ENCODE results near the gene RAB4A.

Gene RAB4A, protein sequence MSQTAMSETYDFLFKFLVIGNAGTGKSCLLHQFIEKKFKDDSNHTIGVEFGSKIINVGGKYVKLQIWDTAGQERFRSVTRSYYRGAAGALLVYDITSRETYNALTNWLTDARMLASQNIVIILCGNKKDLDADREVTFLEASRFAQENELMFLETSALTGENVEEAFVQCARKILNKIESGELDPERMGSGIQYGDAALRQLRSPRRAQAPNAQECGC

DNA sequence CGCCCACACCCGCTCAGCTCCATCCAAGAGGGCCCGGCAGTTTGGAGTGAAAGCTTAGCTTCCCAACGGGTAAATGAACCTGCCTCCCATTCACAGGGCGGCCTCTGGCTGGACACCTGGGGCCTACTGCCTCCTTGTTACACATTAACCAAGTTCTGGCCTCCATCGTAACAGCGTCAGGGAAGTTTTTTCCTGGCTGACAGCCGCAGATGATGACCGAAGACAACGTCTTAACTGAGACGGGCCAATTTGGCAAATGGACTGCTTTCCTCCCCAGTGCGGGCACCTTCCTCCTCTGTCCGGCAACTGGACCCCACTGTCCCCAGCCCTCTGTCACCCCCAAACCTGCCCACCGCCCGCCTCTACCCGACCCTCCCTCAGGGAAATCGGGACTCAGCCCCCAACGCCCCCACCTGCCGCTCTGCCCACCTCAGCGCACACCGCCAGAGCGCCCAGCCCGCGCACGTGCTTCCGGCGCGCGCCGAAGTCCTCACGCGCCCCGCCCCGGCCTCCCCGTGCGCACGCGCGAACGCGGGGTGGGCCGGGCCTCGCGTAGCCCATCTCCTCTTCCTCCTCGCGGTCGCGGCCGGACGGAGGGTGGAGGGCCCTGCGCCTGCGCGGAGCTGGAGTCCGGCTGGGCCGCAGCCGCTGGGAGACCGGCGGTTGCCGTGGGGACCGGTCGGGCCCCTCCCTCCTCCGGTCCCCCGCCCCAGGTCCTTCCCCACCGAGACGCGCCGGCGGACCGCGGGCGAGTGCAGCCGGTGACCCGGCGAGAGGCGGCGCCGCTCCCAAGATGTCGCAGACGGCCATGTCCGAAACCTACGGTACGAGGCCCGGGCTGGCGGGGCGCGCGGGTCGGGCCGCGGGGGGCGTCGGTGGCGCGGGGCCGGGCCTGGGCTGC, at the start of gene RAB4A:
Gene RAB4A (plus strand): TSS at position 565 of the 901 bp plus-strand sequence. CDS start 229 bp downstream, at position 794.
- peak; percentile 75 for DNase-seq

DNA sequence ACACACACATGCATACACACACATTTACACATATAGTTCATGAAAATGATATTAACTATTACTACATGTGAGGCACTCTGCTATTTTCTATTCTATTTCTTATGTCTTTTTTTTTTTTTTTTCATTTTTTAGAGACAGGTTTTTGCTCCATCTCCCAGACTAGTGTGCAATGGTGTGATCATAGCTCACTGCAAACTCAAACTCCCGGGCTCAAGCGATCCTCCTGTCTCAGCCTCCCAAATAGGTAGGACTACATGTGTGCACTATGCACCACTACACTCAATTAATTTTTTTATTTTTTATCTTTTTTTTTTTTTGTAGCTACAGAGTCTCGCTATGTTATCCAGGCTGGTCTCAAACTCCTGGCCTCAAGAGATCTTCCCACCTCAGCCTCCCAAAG, 48.8 kb upstream of the RAB4A start:
- DNase-seq, result no peak

DNA sequence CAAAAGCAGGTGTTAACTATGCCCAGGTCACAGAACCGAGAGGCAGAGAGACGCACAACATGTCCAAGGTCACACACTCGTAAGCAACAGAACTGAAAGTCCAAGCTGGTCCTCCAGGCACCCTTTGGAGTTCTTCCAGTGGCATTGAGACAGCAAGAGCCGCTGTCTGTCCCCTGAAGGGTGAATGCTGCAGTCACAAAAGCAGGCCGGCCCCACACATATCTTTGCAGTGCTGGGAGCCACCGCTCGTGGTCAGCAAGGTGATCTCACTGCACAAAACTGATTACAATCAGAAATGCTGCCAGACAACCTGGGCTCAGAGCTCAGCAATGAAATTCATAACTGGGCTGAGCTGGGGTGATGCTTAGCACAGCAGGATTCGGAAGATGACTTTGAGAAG, 47.4 kb upstream of the RAB4A start:
- no peak for DNase-seq

DNA sequence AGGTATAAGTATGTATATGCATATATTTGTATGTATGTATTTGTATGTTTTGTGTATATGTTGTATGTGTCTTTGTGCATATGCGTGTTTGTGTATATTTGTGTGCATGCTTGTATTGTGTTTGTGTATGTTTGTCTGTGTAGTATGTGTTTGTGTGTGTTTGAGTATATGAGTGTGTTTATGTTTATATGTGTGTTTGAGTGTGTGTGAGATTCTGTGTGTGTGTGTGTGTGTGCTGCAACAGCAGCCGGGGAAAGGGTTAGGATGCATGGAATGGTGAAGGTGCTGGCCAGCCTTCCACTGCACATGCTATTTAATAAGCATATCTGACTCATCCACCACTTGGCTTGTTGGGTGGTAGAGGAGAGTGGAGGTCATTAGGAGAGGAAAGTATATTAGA, 46.6 kb upstream of the RAB4A start:
- DNase-seq, result no peak

DNA sequence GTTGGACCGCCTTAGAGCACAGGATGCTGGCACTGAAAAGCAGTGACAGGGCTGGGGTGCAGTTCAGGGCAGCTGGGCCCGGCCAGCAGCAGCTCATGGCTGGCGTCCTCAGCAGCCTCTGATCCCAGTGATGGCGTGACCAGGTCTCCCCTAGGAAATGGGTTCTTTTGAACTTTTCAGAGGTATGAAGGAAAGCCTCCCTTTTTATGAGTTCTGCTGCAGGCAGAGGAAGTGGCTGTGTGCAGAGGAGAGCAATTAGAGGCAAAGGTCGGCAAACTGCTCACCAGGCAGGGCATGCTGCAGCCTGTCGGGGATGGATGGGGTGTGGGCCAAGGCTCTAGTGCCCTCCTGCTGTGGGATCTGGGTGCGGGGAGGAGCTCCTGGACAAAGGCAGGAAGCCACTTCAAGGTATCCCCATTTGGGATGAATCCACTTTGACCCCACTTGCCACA, 45.6 kb upstream of the RAB4A start:
- DNase-seq, result no peak

DNA sequence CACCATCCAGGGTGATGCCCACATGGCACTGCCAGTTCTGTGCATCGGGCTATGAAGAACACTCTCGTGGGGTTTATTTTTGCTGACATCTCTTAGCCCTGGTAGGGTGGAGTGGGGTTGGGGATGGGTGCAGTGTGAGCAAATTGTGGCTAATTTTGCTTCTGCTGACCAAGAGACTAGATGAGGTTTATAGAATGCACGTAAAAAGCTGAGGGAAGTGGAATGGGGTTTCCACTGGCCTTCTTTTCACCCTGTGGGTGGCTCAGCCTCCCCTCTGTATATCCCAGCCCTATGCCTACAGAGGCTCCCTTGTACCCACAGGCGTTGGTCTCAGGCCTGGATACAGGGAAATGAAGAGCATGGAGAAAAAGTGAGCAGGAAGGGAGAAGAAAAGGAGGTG, 44.1 kb upstream of the RAB4A start:
- DNase-seq, result no peak

DNA sequence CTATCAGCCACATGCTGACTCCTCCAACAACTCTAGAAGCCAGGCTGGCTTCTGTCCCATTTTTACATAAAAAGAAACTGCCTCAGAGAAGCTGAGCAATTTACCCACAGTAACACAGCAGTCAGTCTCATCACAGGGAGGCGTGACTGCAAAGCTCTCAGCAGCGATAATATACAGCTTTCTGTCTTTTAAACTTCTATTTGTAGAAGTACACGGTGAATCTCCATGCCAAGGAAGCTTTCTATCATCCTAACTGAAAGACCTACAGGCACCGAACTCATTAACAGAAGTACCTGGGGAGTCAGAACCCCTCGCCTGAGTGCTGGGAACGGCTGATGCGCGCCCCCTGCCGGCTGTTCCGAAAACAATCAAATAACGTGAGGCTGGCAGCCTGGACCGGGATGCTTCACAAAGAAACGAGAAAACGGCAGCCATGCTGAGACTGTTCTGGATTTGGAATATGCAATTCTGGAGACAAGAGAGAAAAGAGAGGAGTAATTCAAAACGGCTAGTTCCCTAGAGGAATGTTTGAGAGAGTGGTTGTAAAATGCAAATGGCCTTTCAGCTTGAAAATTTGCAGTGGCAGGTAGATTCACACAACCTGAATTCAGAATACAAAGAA, 43.5 kb upstream of the RAB4A start:
- peak; percentile 81 for DNase-seq

DNA sequence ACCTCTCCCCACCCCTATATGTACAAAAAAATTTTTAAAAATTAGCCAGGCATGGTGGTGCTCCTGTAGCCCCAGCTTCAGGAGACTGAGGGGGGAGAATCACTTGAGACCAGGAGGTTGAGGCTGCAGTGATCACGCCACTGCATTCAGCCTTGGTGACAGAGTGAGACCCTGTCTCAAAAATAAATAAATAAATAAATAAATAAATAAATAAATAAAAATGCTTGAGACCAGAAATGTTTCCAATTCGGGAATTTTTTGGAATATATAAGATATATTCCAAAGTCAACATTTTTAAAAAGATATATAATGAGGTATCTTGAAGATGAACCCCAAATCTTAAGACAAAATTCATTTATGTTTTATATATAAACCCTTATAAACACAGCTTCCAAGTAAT, 42.4 kb upstream of the RAB4A start:
- no peak for DNase-seq

DNA sequence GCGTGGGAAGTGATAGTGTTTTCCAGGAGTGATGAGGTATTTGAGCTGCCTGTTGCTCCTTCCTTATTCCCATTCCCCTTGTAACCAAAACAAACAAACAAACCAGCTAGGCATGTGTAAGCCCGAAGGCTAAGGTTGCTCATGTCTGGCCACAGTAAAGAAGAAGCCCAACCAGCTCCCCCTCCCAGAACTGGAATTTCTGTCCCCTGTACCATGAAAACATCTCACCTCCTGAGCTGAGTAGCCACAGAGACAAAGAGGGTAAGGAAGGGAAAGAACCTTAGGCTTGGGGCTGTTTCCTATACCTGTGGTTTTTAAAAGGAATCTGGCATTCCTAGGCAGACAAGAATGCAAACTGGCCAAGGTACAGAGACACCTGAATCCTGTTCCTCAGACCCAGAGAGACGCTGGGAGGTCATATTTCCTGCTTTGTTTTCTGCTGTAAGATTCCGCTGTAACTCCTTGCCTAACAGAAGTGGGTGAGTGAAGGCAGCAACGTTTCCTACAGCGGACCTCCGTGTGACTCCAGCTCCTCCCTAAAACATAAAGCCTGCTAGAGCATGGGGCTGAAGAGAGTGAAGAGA, 41.7 kb upstream of the RAB4A start:
- DNase-seq, result no peak

DNA sequence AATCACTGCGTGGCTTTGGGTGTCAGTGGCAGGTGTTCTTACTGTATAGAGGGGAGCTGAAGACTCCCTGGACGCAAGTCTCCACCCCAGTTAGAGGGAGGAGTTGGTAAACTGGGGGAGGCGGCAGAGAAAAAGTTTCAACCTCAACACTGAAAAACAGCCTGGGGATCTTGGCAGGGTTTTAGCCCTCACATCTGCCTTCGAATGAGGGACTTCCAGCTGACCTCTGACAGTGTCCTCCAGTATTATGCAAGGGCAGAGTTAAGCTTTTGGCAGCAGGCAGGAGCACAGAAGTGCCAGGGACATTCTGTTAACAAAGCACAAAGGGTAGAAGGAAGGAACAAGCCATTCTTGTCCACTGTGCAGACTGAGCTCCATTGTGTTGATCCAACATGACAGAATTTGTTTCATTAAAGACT, 41.2 kb upstream of the RAB4A start:
- DNase-seq, result no peak

DNA sequence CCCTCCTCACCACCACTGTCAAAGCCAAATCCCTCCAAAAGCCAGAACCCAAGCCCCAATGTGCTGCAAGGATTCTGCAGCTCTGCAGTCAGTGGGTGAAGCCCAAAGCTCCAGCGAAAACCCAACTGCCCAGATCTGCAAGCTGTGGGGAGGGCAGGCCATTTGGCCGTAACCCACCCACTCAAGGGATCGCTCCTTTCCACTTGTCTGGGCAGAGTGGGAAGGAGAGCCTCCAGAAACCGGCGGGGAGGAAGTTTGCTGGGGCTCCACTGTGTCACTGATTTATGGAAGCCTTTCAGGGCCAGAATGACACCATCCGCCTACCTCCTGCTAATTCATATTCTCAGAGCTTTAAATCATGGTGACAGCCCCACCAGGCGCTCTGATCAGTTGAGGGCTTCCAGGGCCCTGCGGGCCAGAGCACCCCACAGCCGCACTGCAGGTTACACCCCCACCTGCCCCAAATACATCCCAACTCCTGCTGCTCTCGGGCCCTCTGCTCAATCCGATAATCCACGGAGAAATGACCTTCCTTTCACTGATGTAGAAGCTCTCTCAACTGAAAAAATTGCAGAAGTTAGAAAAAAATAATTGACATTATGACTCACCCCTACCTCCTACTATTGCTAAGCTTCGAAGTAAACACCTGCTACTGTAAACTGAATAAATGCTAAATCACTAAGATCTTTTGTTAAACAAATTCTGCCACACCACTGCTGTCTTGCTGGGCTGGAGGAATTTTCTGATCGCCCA, 40.6 kb upstream of the RAB4A start:
- DNase-seq, result no peak

DNA sequence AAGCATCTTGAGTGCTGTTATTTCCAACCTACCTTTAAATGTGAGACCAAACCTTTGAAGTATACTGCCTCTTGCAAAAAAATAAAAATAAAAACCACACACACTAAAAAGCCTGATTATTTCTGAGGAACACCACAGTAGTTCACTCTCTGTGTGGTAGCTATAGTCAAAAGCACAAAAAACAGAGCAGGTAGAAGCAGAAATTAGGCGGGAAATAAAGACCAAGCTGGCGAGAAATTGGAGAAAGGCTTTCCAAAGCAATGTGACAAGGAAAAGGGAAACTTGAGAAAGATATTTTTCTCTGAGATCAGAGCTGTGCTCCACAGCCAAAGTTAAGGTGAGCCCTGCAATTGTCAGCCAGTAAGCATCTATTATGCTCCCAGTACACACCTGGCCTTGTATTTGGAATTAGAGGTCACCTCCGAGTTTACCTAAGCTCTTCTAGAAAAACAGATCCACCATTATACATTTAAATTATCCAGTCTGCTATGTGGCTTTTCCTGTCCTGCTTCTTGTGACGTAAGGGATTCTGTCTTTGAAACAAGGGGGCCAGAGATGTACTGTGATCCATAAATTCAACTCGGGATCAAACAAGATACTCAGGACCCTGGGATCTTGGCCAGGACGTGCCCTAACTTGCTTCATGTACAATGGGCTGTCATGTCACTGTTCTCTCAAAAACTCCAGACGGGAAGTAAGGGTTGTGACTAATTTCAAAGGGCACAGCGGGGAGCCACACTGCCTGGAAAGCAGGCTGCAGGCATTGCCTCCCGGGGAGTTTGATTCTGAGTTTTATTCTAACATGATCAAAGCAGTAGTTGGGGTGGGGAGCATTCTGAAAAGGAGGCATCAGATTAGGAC, 39.8 kb upstream of the RAB4A start:
- DNase-seq, result no peak

DNA sequence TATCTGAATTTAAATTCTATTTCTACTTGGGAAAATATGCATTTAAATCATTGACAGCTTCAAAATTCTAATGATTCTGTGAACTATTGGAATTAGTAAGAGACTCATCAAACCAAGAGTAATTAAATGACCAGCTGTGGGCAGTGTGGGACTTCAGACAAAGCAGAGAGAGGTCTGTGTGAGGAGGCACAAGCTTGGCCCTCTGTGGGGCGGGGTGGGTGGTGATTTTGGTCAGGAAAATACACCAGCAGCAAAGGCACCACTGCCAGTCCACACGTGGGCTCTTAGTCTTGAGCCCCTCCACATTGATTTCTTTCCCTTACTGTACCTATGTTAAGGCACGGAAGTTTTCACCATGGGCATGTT, 39.2 kb upstream of the RAB4A start:
- DNase-seq, result no peak

DNA sequence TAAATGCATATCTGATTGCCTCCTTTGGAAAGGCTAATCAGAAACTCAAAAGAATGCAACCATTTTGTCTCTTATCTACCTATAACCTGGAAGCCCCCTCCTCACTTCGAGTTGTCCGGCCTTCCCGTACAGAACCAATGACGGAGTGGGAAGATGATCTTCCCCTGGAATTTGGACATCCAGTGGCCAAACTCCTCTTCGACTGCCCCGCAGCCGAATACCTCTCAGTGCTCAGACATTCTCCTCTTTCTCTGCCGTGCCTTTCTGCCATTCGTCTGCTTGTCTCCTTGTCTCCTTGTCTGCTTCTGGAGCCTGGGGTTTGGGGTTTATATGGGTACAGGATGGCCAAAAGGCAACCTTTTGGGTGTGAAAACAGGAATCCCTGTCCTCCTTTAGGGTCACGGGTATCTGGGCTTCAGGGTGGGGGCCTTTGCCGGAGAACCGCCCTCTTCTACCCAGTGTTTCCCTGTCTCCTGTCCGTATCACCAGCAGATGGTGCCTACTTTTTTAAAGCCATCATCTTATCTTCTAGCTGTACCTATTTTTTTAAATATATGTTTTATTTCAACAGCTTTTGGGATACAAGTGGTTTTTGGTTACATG, 35.9 kb upstream of the RAB4A start:
- DNase-seq, result no peak

DNA sequence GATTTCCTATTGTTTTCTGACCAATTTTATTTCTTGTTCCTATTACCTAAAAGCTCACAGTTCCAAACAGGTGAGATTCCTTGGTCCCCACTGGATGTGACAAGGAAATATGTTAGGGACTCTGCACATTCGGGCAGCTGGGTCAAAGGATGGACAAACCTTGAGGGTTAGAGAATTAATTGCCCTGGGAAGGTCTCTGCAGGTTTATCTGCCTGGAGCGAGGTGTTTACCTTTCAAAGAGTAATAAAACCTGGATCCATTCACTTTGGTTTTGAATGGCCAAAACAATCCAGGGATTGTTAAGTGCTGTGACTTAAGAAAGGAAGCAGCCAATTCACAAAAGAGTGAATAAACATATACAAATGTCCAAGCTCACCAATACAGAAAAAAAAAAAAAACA, 33.6 kb upstream of the RAB4A start:
- DNase-seq, result no peak

DNA sequence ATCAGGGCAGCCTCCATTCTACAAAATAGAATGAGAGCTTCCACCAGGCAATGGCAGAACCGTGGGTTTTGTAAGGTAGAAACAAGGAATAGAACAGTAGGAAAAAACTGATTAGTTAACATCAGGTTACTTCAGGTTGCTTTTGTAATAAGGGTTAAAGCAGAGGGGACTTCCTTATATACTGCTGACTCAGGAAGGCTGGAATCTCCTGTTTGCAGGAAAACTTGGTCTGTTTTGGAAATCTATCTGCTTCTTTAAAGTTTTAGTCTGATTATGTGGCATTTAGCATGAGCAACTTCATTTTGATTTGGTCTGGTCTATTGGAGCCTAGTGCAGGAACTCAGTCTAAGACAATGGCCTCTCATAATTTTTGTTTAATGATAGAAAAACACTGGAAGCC, 32.7 kb upstream of the RAB4A start:
- no peak for DNase-seq

DNA sequence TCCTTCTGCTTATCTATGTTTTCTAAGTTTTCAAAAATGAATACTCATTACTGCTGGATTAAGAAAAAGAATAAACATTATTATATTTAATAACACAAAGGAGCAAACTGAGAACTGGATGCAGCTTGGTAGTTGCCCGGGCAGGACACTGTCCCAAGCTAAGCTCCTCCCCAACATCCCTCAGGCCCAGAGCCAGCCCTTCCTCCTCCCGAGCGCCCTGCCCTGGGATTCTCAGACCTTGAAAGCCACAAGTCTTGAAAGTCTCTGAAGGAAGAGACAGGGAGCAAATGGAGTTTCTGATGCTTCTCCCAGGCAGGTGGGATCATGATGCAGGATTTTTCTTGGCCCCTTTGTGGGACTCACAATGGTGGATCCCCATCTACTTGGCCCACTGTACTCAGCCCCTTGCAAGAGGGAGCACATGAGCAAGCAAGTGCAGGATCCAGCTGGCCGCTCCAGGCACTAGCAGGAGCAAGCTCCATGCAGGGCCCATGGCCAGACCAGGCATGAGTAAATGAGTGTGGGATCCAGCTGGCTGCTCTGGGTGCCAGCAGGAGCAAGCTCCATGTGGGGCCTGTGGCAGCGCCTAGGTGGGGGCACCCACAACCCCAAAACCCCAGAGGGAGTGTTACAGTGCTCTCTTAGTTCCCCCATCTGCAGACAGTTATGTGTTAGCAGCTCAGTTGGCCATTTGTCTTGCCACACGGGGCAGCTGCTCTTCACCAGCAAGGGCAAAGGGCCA, 32.1 kb upstream of the RAB4A start:
- DNase-seq, result no peak

DNA sequence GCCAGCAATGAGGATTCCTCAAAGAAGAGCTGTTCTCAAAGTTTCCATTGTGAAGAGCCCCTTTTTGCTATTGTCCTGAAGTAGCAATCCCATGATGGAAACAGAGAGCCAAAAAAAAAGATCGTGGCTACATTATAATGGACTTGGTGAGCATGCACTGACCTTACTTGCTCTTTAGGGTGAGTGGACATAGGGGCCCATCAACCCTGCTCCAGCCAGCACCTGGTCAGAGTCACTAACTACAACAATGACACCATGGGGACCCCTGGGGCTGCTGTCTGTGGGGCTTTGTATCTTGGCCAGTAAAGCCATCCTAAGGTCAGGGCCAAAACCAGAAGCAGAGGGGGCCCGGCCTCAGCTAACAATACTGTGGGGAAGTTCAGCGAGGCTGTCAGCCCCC, 30.4 kb upstream of the RAB4A start:
- no peak for DNase-seq

DNA sequence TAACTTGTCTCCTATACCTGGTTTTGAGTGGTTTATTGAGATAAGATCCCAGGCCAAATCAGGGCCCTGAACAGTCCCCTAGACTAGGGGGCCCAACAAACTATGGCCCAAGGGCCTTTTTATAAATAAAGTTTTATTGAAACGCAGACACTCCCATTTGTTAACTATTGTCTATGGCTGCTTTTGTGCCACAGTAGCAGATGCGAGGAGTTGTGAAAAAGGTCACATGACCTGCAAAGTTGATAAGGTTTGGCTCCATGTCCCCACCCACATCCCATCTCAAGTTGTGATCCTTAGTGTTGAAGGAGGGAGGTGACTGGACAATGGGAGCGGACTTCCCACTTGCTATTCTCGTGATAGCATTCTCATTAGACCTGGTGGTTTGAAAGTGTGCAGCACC, 29.5 kb upstream of the RAB4A start:
- no peak for DNase-seq

DNA sequence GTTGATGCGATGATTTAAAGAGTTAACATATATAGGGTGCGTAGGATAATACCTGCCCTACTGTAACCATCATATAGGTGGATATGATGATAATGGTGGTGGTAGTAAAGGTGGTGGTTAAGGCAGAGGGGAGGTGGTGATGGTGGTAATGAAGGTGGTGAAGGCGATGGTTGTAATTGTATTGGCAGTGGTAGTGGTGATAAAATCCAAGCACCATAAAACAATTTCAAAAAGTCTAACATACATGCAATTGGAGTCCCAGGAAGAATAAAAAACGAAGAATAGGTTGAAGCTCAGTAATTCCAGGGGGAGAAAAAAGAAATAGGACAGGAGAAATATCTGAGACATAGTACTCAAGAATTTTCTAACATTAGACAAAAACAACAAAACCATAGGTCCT, 27.3 kb upstream of the RAB4A start:
- no peak for DNase-seq

DNA sequence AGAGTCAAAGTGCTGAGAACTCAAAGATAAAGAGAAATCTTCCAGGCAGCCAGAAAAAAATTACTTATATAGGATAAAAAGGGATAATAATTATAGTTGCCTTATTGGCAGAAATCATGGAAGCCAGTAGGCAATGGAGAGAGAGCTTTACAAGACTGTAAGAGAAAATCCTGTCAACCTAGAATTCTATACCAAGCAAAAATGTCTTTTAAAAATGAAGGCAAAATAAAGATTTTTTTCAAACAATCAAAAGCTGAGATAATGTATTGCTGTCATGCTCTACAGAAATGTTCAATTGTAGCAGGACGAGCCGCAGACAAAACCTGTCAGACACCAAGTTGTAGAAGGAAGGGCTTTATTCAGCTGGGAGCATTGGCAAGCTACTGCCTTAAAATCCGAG, 26.8 kb upstream of the RAB4A start:
- no peak for DNase-seq
